Erythroblast (primary cell): Measurements from ENCODE around the gene PPP2R5C.

Experiments used
- GATA1 ChIP-seq: IDR thresholded peaks from 2 replicates; pipeline ENCODE4 v1.6.1; 2011; ENCODE audit warnings: low read depth, mild to moderate bottlenecking, control low read depth, low read length, moderate library complexity
- POLR2A ChIP-seq: IDR thresholded peaks from 2 replicates; pipeline ENCODE4 v1.6.1; 2011; ENCODE audit warnings: mild to moderate bottlenecking, low read length

GRCh38 chr14:101823066-101823465 is 61.6 kb downstream of the PPP2R5C start:
- TF ChIP-seq POLR2A, result no peak
- TF ChIP-seq GATA1, result no peak
